GM12864 (cell line): ENCODE results near the gene PWP2.

Experiments
- DNase-seq: peaks from one replicate; pipeline ENCODE4 v3.0.0-alpha.2; 2011; ENCODE audit warnings: low read depth
- H3K4me3 ChIP-seq: 2 replicates; pipeline ENCODE4 v1.5.1; 2011; ENCODE audit warnings: mild to moderate bottlenecking, low read depth, low read length, control low read depth
- CTCF ChIP-seq: IDR thresholded peaks from 2 replicates; pipeline ENCODE4 v1.5.1; 2011; ENCODE audit warnings: low read depth, mild to moderate bottlenecking, moderate library complexity, low read length, control low read depth, inconsistent platforms; ENCODE audit errors: missing control alignments

The PWP2 gene

DNA sequence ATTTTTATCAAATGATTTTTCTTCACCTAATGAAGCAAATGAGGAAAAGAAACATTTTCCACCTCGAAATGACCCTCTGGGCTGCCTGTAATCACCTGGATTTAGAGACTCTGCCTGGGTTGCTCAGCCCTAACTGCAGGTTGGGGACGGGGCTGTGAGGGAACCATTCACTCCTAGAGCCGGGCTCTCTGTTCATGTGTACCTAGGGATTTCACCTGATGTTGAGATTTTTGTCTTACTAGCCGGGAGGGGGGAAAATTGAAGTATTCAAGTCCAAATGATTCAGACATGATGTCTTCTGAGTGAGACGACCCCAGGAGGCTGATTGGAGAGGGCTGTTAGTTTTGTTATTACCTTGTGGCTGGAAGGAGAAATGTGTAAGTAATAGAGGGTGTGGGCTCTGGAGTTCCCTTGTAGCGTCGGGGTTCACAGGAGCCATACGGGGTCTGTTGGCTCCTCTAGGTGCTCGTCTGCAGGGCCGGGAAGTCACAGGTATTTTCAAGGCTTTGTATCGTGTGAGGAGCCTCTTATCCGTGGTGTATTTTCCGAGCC, 42.3 kb upstream of the PWP2 start:
- no peak for TF ChIP-seq CTCF
- no peak overlapping the region for H3K4me3 ChIP-seq
- DNase-seq = no peak

- DNase-seq = peak; percentile 41
- H3K4me3 ChIP-seq = no peak overlapping the region
- TF ChIP-seq CTCF = no peak
Observed at GRCh38 chr21:44065428-44065827, 41.8 kb upstream of the PWP2 start.

DNA sequence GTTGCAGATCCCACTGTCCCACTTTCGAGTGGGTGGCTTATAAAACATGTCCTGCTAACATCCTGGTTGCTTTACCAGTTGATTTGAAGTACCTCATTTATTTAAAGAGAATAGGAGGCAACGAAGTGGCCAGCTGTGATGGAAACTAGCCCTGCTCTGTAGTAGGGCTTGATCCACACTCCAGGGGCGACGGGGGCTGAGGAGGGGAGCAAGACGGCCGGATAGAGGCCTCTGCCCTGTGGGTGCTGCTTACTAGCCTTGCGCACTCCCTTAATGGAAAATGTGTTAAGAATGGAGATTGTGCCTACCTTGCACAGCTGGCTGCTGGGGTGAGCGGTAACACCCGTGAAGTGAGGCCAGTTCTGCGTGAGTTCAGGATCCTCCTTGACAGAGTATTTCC, 41.1 kb upstream of the PWP2 start:
- no peak overlapping the region for H3K4me3 ChIP-seq
- TF ChIP-seq CTCF = no peak
- DNase-seq = no peak

DNA sequence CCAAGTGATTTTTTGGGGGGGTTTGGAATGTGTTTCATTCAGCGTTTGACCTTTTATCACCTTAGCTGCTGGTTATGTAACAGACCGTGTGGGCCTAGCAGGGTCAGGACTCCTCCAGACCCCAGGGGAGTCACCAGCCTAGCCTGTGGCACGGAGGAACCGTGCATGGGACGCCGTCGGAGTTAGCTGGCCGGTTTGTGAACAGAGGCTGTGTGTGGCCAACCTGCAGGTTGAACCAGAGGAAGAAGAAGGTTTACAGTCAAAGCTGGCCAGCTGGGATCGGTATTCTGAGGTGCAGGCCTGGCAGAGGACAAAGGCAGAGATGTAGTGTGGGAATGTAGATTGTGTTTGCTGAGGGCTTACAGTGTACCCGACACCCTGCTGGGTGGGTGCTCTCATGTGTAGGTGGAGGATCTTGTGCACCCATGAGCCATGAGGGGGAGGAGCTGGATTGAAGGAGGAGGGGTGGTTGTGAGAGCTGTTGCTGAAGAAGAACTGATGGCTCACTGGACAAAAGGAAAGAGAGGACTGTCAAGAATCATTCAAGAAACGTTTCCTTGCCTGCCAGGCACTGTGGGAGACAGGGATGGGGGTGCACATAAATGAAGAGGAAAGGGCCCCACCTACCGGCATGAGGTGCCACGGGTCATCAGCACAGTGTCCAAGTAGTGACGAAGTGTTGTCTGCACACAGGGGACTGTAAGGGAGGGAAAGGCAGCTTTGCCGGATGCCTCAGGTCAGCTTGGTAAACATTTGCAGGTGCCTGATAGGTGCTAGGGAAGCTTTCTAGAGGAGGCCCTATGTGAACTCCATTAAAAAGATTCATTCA, 40.0 kb upstream of the PWP2 start:
- TF ChIP-seq CTCF = no peak
- H3K4me3 ChIP-seq = no peak overlapping the region
- no peak for DNase-seq

DNA sequence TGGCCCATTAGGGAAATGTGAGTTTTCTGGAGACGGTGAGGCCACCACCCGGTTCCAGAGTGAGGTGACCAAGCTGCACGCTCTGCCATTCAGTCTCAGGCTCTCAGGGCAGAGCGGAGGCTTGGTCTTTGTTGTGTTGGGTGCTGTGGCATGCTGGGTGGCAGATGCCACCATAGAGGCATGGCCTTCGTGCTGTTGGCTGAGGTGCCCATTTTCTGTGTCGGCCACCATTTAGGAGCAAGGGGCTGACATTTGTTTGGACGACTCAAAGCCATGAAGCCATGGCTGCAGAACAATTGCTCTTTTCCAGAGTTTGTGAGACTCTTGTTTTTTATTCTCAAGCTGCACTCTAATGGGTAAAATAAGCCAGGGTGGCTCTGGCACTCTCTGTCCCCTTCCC, 36.8 kb upstream of the PWP2 start:
- no peak for DNase-seq
- no peak for TF ChIP-seq CTCF
- H3K4me3 ChIP-seq = no peak overlapping the region

GRCh38 chr21:44071359-44072104, 35.7 kb upstream of the PWP2 start:
- no peak overlapping the region for H3K4me3 ChIP-seq
- DNase-seq = no peak
- no peak for TF ChIP-seq CTCF

GRCh38 chr21:44072111-44072510, 35.1 kb upstream of the PWP2 start:
- DNase-seq = no peak
- no peak for TF ChIP-seq CTCF
- no peak overlapping the region for H3K4me3 ChIP-seq
